ENCODE data around the gene MRGPRX3. TPM values are rescaled to one million over a fixed set of nuclear protein-coding genes. Genes with fewer than 3 reads are reported as not detected.

MRGPRX3 gene
- total RNA-seq = not detected in 2 replicates
- not detected in 2 replicates for polyA plus RNA-seq

DNA sequence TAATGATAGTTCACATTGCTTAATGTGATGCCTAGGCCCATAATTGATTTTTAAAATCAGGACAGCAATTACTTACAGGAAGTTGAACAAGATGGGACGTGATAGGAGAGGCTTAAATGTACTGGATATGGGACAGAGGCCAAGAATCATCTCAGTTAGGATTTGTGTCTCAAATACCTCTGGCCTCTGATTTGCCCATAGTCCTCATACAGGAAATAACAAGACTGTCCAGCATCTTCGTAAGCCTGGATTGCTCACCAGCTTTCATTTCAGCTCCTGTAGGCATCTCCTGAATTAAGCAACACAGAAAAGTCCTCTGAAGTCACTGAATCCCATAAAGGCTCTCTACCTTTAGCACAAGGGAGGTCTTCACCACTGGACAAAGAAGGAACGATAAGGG is at the start of gene MRGPRX3:
Gene MRGPRX3, plus strand, starts transcription at position 231 of the 400 bp plus-strand sequence. CDS start 4,632 bp downstream, outside the sequence.
- Histone ChIP-seq H3K27ac (no peak within 1 kb of the TSS), H3K4me1 (ENCODE audit: low read depth) (no peaks in the 10 kb centered on the region), H3K4me3 (no peak within 1 kb of the TSS), H3K36me3 (no peaks in the 10 kb centered on the region), H3K9me3 (ENCODE audit: low read depth) (no peaks in the 10 kb centered on the region), H3K27me3 (peaks cover 5% of the 10 kb centered on the region)
- DNase-seq (ENCODE audit: low read depth in 1 of 2, low spot score in 1 of 2) = peak in 1 of 2 donors; percentile 8
- TF ChIP-seq, protein P1, sequence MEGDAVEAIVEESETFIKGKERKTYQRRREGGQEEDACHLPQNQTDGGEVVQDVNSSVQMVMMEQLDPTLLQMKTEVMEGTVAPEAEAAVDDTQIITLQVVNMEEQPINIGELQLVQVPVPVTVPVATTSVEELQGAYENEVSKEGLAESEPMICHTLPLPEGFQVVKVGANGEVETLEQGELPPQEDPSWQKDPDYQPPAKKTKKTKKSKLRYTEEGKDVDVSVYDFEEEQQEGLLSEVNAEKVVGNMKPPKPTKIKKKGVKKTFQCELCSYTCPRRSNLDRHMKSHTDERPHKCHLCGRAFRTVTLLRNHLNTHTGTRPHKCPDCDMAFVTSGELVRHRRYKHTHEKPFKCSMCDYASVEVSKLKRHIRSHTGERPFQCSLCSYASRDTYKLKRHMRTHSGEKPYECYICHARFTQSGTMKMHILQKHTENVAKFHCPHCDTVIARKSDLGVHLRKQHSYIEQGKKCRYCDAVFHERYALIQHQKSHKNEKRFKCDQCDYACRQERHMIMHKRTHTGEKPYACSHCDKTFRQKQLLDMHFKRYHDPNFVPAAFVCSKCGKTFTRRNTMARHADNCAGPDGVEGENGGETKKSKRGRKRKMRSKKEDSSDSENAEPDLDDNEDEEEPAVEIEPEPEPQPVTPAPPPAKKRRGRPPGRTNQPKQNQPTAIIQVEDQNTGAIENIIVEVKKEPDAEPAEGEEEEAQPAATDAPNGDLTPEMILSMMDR (IDR thresholded peaks at IDR 0.05; ENCODE audit: low read depth, low read length) = no peak

GRCh38 chr11:18088366-18088765 is 44.0 kb upstream of the MRGPRX3 start:
- H3K36me3 ChIP-seq = peaks cover 55% of the 10 kb centered on the region
- no peaks in the 10 kb centered on the region for H3K4me1 ChIP-seq (ENCODE audit: low read depth)
- TF ChIP-seq, protein P1 (IDR thresholded peaks at IDR 0.05; ENCODE audit: low read depth, low read length) = no peak
- H3K4me3 ChIP-seq = no peak overlapping the region
- H3K27me3 ChIP-seq = no peaks in the 10 kb centered on the region
- no peak for DNase-seq (ENCODE audit: low read depth in 1 of 2, low spot score in 1 of 2)
- no peak overlapping the region for H3K27ac ChIP-seq
- no peaks in the 10 kb centered on the region for H3K9me3 ChIP-seq (ENCODE audit: low read depth)

DNA sequence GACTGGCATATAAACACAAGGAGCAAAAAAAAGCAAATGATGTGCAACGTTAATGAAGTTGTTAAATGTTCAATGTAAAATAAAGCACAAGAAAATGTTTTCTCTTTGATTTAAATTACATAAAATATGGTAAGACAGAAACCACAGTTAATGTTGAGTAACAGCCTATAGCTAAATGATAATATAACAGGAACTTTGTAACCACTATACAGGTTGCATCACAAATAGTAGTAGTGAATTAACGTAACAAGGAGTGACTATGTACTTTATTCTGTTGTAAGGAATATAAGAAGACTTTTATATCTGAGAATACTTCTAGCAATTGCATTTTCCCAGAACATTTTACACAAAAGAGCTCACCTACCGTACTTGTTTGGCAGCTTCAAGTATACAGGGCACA is 43.4 kb upstream of the MRGPRX3 start:
- Histone ChIP-seq H3K27ac (no peak overlapping the region), H3K4me3 (no peak overlapping the region), H3K9me3 (ENCODE audit: low read depth) (no peaks in the 10 kb centered on the region), H3K4me1 (ENCODE audit: low read depth) (no peaks in the 10 kb centered on the region), H3K27me3 (no peaks in the 10 kb centered on the region), H3K36me3 (peaks cover 61% of the 10 kb centered on the region)
- TF ChIP-seq, protein P1 (IDR thresholded peaks at IDR 0.05; ENCODE audit: low read depth, low read length) = no peak
- no peak for DNase-seq (ENCODE audit: low read depth in 1 of 2, low spot score in 1 of 2)

- peak in 1 of 2 donors; percentile 52 for DNase-seq (ENCODE audit: low read depth in 1 of 2, low spot score in 1 of 2)
- Histone ChIP-seq H3K36me3 (peaks cover 63% of the 10 kb centered on the region), H3K27me3 (no peaks in the 10 kb centered on the region), H3K4me3 (no peak overlapping the region), H3K27ac (no peak overlapping the region), H3K9me3 (ENCODE audit: low read depth) (no peaks in the 10 kb centered on the region), H3K4me1 (ENCODE audit: low read depth) (no peaks in the 10 kb centered on the region)
- TF ChIP-seq, protein P1 (IDR thresholded peaks at IDR 0.05; ENCODE audit: low read depth, low read length) = no peak
Measured at GRCh38 chr11:18091731-18092130, 40.6 kb upstream of the MRGPRX3 start.

DNA sequence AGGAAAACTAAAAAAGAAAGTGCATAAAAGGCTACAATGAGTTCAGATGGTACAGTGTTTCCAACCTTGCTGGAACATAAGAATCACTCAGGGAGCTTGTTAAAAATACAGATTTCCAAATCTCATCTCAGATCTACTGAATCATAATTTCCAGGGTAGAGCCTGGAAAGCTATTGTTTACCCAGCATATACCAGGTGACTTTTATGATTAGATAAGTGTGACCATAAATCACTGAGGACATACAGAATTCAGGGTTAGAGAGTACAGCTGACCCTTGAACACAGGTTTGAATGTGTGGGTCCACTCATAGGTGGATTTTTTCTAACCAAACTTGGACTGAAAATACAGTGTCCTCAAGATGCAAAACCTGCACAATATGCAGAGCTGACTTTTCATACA is 38.4 kb upstream of the MRGPRX3 start:
- no peak overlapping the region for H3K4me3 ChIP-seq
- H3K36me3 ChIP-seq = peaks cover 42% of the 10 kb centered on the region

More for the DNA sequence above, 38.4 kb upstream of the MRGPRX3 start:
- H3K27me3 ChIP-seq = no peaks in the 10 kb centered on the region
- no peaks in the 10 kb centered on the region for H3K4me1 ChIP-seq (ENCODE audit: low read depth)
- TF ChIP-seq, protein P1 (IDR thresholded peaks at IDR 0.05; ENCODE audit: low read depth, low read length) = no peak
- no peaks in the 10 kb centered on the region for H3K9me3 ChIP-seq (ENCODE audit: low read depth)
- DNase-seq (ENCODE audit: low read depth in 1 of 2, low spot score in 1 of 2) = no peak
- no peak overlapping the region for H3K27ac ChIP-seq

All from cardiac muscle cell (in vitro differentiated cells and primary cell).